MM.1S (cell line): ENCODE measurements around the gene LTBR.

Experiments
- EZH2 ChIP-seq: fragments of 300-600 bp; sonication (generic); optimal IDR thresholded peaks from 2 replicates; pipeline ENCODE3; 2017; ENCODE audit warnings: low read depth, mild to moderate bottlenecking, antibody characterized with exemption, low read length, mixed read lengths
- EZH2phosphoT487 ChIP-seq: fragments of 300-600 bp; sonication (generic); IDR thresholded peaks from 2 replicates; pipeline ENCODE4 v1.6.1; 2018; ENCODE audit warnings: antibody characterized with exemption, low read length
- TF ChIP-seq, protein P1 (sequence below): fragments of 300-600 bp; sonication (generic); IDR thresholded peaks from 2 replicates; pipeline ENCODE4 v1.5.1; 2016; ENCODE audit warnings: antibody characterized with exemption, low read length, mixed read lengths

DNA sequence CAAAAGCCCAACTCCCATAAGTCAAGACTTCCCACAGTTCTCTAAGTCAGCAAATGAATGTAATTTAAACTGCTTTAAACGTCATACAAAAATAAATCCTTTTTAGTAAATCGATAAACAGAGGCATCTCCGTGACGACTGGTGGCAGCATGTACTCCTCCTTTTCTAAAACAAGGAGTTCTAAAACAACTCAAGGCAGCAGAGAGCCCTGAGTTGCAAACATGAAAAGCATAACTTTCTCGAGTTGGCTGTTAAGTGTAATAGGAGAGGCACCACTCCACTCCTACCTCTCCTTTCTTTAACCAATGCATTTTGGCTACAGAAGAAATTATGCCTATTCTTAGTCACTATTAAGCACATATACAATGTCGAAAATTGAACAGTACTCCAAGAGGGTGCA, 22.0 kb downstream of the LTBR start:
- TF ChIP-seq, protein P1, sequence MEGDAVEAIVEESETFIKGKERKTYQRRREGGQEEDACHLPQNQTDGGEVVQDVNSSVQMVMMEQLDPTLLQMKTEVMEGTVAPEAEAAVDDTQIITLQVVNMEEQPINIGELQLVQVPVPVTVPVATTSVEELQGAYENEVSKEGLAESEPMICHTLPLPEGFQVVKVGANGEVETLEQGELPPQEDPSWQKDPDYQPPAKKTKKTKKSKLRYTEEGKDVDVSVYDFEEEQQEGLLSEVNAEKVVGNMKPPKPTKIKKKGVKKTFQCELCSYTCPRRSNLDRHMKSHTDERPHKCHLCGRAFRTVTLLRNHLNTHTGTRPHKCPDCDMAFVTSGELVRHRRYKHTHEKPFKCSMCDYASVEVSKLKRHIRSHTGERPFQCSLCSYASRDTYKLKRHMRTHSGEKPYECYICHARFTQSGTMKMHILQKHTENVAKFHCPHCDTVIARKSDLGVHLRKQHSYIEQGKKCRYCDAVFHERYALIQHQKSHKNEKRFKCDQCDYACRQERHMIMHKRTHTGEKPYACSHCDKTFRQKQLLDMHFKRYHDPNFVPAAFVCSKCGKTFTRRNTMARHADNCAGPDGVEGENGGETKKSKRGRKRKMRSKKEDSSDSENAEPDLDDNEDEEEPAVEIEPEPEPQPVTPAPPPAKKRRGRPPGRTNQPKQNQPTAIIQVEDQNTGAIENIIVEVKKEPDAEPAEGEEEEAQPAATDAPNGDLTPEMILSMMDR = no peak
- TF ChIP-seq EZH2 (no peak), EZH2phosphoT487 (no peak)
